B cell (primary cell): ENCODE data around the gene UNC119B. TPM values are rescaled to one million over a fixed set of nuclear protein-coding genes. Genes with fewer than 3 reads are reported as not detected.
A peak's percentile ranks its signal among the peaks of the same experiment; 100 is the strongest.

ENCODE experiments used
- ATAC-seq: fragments of 200-7000 bp; cut with Tn5 transposase; one replicate; pipeline ENCODE4 v1.10.0; 2021; ENCODE audit warnings: low read depth, mild to moderate bottlenecking, moderate number of reproducible peaks, moderate library complexity
- CTCF ChIA-PET: fragments of 350-600 bp; sonication (Branson Sonifier 250); formaldehyde crosslinking; loops from one replicate; lab custom pipeline; 2021; ENCODE audit warnings: antibody characterized with exemption, inconsistent platforms; lab: Charles Lee
- POLR2A ChIA-PET: fragments of 350-600 bp; sonication (Branson Sonifier 250); formaldehyde crosslinking; loops from one replicate; lab custom pipeline; 2021; ENCODE audit warnings: antibody characterized with exemption; lab: Charles Lee
- DNase-seq: peaks from one replicate; pipeline ENCODE4 v3.0.0; 2013
- H2AFZ ChIP-seq: 2 replicates; pipeline ENCODE4 v1.6.1; 2012; ENCODE audit warnings: mild to moderate bottlenecking, low read depth, low read length; ENCODE audit not compliant: insufficient read depth, poor library complexity, severe bottlenecking
- H3K27ac ChIP-seq, 2 donors: 1 replicate in 1 of 2; 2 replicates in 1 of 2; pipeline ENCODE4 v1.5.1; 2012 to 2013; ENCODE audit warnings: low read length in 2 of 2, mild to moderate bottlenecking in 2 of 2, moderate library complexity in 1 of 2
- H3K27me3 ChIP-seq, 4 experiments: fragments of 200-600 bp in 1 of 4; sonication (generic) in 1 of 4; replicated peaks in 1 of 4; 1 replicate in 2 of 4; 2 replicates in 2 of 4; pipeline versions ENCODE4 v1.6.1 to v1.7.0; 2013 to 2016; ENCODE audit warnings: low read length in 3 of 4, mild to moderate bottlenecking in 2 of 4, mixed read lengths in 1 of 4, moderate library complexity in 1 of 4; ENCODE audit not compliant: insufficient read depth in 4 of 4, control insufficient read depth in 3 of 4; ENCODE audit errors: control extremely low read depth in 1 of 4
- H3K36me3 ChIP-seq, 2 experiments: replicated peaks in 1 of 2; 1 replicate in 1 of 2; 2 replicates in 1 of 2; pipeline versions ENCODE4 v1.6.1 to v1.7.1; 2013; ENCODE audit warnings: low read length in 1 of 2; ENCODE audit not compliant: insufficient read depth in 2 of 2, control insufficient read depth in 1 of 2; ENCODE audit errors: control extremely low read depth in 1 of 2, extremely low read depth in 1 of 2
- H3K4me1 ChIP-seq, 2 donors: fragments of 200-600 bp in 1 of 2; sonication (generic) in 1 of 2; 1 replicate in 1 of 2; 2 replicates in 1 of 2; pipeline versions ENCODE4 v1.5.1 to v1.6.1; 2013 to 2017; ENCODE audit warnings: low read length in 2 of 2; ENCODE audit not compliant: control insufficient read depth in 2 of 2, insufficient read depth in 2 of 2
- H3K4me2 ChIP-seq: replicated peaks from 2 replicates; pipeline ENCODE3; 2012; ENCODE audit warnings: mild to moderate bottlenecking, low read depth, low read length; ENCODE audit not compliant: poor library complexity, severe bottlenecking
- H3K4me3 ChIP-seq, 5 experiments: fragments of 200-600 bp in 1 of 5; sonication (generic) in 1 of 5; 1 replicate in 3 of 5; 2 replicates in 2 of 5; pipeline versions ENCODE4 v1.5.1 to v1.7.0; 2011 to 2016; ENCODE audit warnings: low read length in 4 of 5, mild to moderate bottlenecking in 4 of 5, low read depth in 2 of 5, control low read depth in 1 of 5, moderate library complexity in 1 of 5; ENCODE audit not compliant: insufficient read depth in 1 of 5; ENCODE audit errors: control extremely low read depth in 1 of 5, extremely low read depth in 1 of 5
- H3K79me2 ChIP-seq: fragments of 200-600 bp; sonication (generic); one replicate; pipeline ENCODE4 v1.6.0; 2016; ENCODE audit warnings: low read length; ENCODE audit not compliant: control insufficient read depth, insufficient read depth
- H3K9ac ChIP-seq: fragments of 200-600 bp; sonication (generic); 2 replicates; pipeline ENCODE4 v1.6.1; 2017; ENCODE audit warnings: mild to moderate bottlenecking, low read length, moderate library complexity
- H3K9me3 ChIP-seq, 3 donors: one replicate each; pipeline versions ENCODE4 v1.6.1 to v1.7.1; 2013; ENCODE audit warnings: low read length in 2 of 3; ENCODE audit not compliant: control insufficient read depth in 2 of 3, insufficient read depth in 1 of 3; ENCODE audit errors: control extremely low read depth in 1 of 3
- H4K20me1 ChIP-seq: 2 replicates; pipeline ENCODE4 v1.6.0; 2012; ENCODE audit warnings: mild to moderate bottlenecking, low read length; ENCODE audit not compliant: insufficient read depth, control insufficient read depth, poor library complexity, severe bottlenecking
- H3K27ac Mint-ChIP-seq: one replicate; pipeline ENCODE4 v1.8.0; 2021; ENCODE audit warnings: mixed read lengths
- H3K27me3 Mint-ChIP-seq: one replicate; pipeline ENCODE4 v1.8.0; 2021; ENCODE audit warnings: mixed read lengths
- H3K4me1 Mint-ChIP-seq: one replicate; pipeline ENCODE4 v1.8.0; 2021; ENCODE audit warnings: mixed read lengths
- H3K4me3 Mint-ChIP-seq: one replicate; pipeline ENCODE4 v1.8.0; 2021; ENCODE audit warnings: mixed read lengths
- H3K9me3 Mint-ChIP-seq: one replicate; pipeline ENCODE4 v1.8.0; 2022; ENCODE audit warnings: mixed read lengths; ENCODE audit not compliant: insufficient read depth
- CTCF ChIP-seq: fragments of 200-600 bp; IDR thresholded peaks from one replicate; pipeline ENCODE4 v1.8.0; 2022; ENCODE audit warnings: antibody characterized with exemption, mild to moderate bottlenecking
- EZH2 ChIP-seq: IDR thresholded peaks from 2 replicates; pipeline ENCODE4 v1.6.1; 2012; ENCODE audit warnings: borderline replicate concordance, low read depth, mild to moderate bottlenecking, moderate library complexity, low read length; ENCODE audit not compliant: insufficient read depth, poor library complexity, severe bottlenecking
- WGBS: methylation state at CpG from one replicate; pipeline ENCODE4 v1.1.5; 2013; ENCODE audit warnings: missing lambda C conversion rate; ENCODE audit not compliant: insufficient coverage; 5-methylcytosine and 5-hydroxymethylcytosine counted together
- intact Hi-C: fragments of 100-400 bp; cut with micrococcal nuclease; formaldehyde crosslinking; loops from one replicate; pipeline ENCODE4 v1.10.0; 2022
- polyA plus RNA-seq: library from polyadenylated mRNA; depleted of rRNA; stranded (reverse); fragments of >200 nt; gene quantifications from 2 replicates; pipeline ENCODE4 v1.2.3, GENCODE V29; 2012
- total RNA-seq, 2 donors: library from RNA; stranded (reverse); fragments of 120-200 nt in 1 of 2; gene quantifications; 1 replicate in 1 of 2; 2 replicates in 1 of 2; pipeline versions ENCODE4 v1.2.3 to v1.2.4, GENCODE V29; 2013 to 2022

Gene UNC119B
- total and polyA plus RNA-seq, 2 donors (not counting 1 experiment from before 2014, with no cell fraction given), result 7.2 to 22.7 TPM

GRCh38 chr12:120710805-120711296 is 593 bp downstream of the UNC119B start:
- no peak for TF ChIP-seq EZH2

GRCh38 chr12:120711411-120711810 is 1.2 kb downstream of the UNC119B start:
- peak overlapping the region; percentile 91 for H3K4me3 Mint-ChIP-seq

More at GRCh38 chr12:120710805-120711296, 593 bp downstream of the UNC119B start:
- H3K4me3 Mint-ChIP-seq, result peak overlapping the region; percentile 91
- H3K4me3 ChIP-seq, result peak overlapping the region; percentile 17 to 89 (median 68)
- H3K27me3 Mint-ChIP-seq, result no peaks in the 10 kb centered on the region
- H3K9me3 ChIP-seq, result no peaks in the 10 kb centered on the region
- peak overlapping the region; percentile 82 for H3K9ac ChIP-seq
- WGBS, result 0% methylated on average over 30 of the region's 31 CpGs
- H3K4me2 ChIP-seq, result peak overlapping the region; percentile 98
- peak overlapping the region; percentile 79 for H3K27ac Mint-ChIP-seq
- ChIA-PET CTCF (interaction anchor here (0.9 to 9.8 kb wide), 10 partner anchors 9 to 191 kb away, joined by 3 to 172 read pairs (median 4); partner anchors contain the start of gene POP5), POLR2A (interaction anchor here (0.5 kb wide), 1 partner anchor 1556 kb away, joined by 9 read pairs; no protein-coding TSS in a partner anchor)
- H3K79me2 ChIP-seq, result peaks cover 9% of the 10 kb centered on the region
- H3K4me1 Mint-ChIP-seq, result peaks cover 24% of the 10 kb centered on the region
- peak; percentile 50 for ATAC-seq
- H2AFZ ChIP-seq, result peak overlapping the region; percentile 91
- peaks cover 0 to 13% of the 10 kb centered on the region in 2 experiments for H3K36me3 ChIP-seq
- H3K27ac ChIP-seq, result peak overlapping the region in 1 of 2 donors; percentile 71
- no peaks in the 10 kb centered on the region for H3K9me3 Mint-ChIP-seq
- H3K4me1 ChIP-seq, result peaks cover 17 to 26% of the 10 kb centered on the region in 2 donors
- intact Hi-C loops, result loop anchor here (1.0 to 5.0 kb wide), 5 partner anchors 14 to 260 kb away; partner anchors contain the start of genes ACADS and SPPL3
- peak; percentile 55 for DNase-seq
- no peaks in the 10 kb centered on the region for H3K27me3 ChIP-seq
- no peaks in the 10 kb centered on the region for H4K20me1 ChIP-seq

More at GRCh38 chr12:120711411-120711810, 1.2 kb downstream of the UNC119B start:
- Histone ChIP-seq H3K4me3 (peak overlapping the region in 4 of 5 experiments; percentile 17 to 89 (median 71)), H3K79me2 (peaks cover 9% of the 10 kb centered on the region), H2AFZ (peak overlapping the region; percentile 91), H3K9ac (peak overlapping the region; percentile 82), H3K9me3 (no peaks in the 10 kb centered on the region), H3K4me2 (peak overlapping the region; percentile 98), H4K20me1 (no peaks in the 10 kb centered on the region), H3K27me3 (no peaks in the 10 kb centered on the region), H3K4me1 (peaks cover 17 to 26% of the 10 kb centered on the region in 2 donors), H3K27ac (no peak overlapping the region), H3K36me3 (peaks cover under 1 to 16% of the 10 kb centered on the region in 2 experiments)
- 46% methylated on average over 5 of the region's 6 CpGs for WGBS
- Mint-ChIP-seq H3K27ac (peak overlapping the region; percentile 79), H3K4me1 (peaks cover 24% of the 10 kb centered on the region), H3K9me3 (no peaks in the 10 kb centered on the region), H3K27me3 (no peaks in the 10 kb centered on the region)
- ATAC-seq (no peak), DNase-seq (no peak)
- TF ChIP-seq EZH2, result no peak
- no peak for TF ChIP-seq CTCF
- POLR2A ChIA-PET, result no interaction called here
- intact Hi-C loops, result loop anchor here (1.0 to 5.0 kb wide), 4 partner anchors 25 to 259 kb away; partner anchors contain the start of gene SPPL3
- CTCF ChIA-PET, result interaction anchor here (0.9 to 9.8 kb wide), 11 partner anchors 9 to 190 kb away, joined by 3 to 172 read pairs (median 4); partner anchors contain the start of gene POP5
